ENCODE data around the gene MPRIP. TPM values are rescaled to one million over a fixed set of nuclear protein-coding genes. Genes with fewer than 3 reads are reported as not detected.
A peak's percentile ranks its signal among the peaks of the same experiment; 100 is the strongest.

MPRIP gene
- total RNA-seq, 1 experiment from 2014 or later: 132 TPM

DNA sequence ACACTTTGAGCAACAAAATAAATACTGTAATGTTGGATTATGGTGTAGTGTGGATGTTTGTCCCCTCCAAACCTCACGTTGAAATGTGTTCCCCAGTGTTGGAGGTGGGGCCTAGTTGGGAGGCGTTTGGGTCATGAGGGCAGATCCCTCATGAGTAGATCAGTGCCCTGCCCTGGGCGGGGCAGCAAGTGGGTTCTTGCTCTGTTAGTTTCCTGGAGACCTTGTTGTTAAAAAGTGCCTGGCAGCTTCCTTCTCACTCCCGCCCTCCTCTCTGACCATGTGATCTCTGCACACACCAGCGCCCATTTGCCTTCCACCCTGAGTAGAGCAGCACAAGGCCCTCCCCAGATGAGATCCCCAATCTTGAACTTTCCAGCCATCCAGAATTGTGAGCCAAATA, 67.7 kb downstream of the MPRIP start:
- no CpG with 5 or more reads among the region's 5 CpGs for WGBS (ENCODE audit: extremely low coverage, insufficient read length, low lambda C conversion rate)
- H3K79me1 ChIP-seq (ENCODE audit: insufficient read depth, low read depth, low read length, poor library complexity, severe bottlenecking): no peaks in the 10 kb centered on the region
- no peak overlapping the region for H2AK5ac ChIP-seq (ENCODE audit: insufficient read length, low read length)
- H2AFZ ChIP-seq (ENCODE audit: low read length): no peak overlapping the region
- Mint-ChIP-seq H3K9me3 (no peaks in the 10 kb centered on the region), H3K27ac (peak overlapping the region in 1 of 3 experiments; percentile 74; a peak in 1 of 7 replicates), H3K4me3 (no peak overlapping the region), H3K27me3 (ENCODE audit: low read depth) (no peaks in the 10 kb centered on the region), H3K4me1 (peaks cover 20% of the 10 kb centered on the region in 2 experiments), H3K36me3 (ENCODE audit: insufficient read depth in 1 of 3, low read depth in 3 of 3) (no peaks in the 10 kb centered on the region; a peak in 1 of 7 replicates)
- DNase-seq: no peak
- no peak overlapping the region for H3K18ac ChIP-seq (ENCODE audit: insufficient read length, low read depth, low read length)
- no peaks in the 10 kb centered on the region for H4K20me1 ChIP-seq (ENCODE audit: control insufficient read depth, insufficient read depth, insufficient read length)
- no peaks in the 10 kb centered on the region for H3K9me3 ChIP-seq (ENCODE audit: control insufficient read depth, low read depth, low read length)
- no peak overlapping the region for H3K4me2 ChIP-seq (ENCODE audit: insufficient read depth, insufficient read length, low read length)
- H3K14ac ChIP-seq (ENCODE audit: insufficient read depth, low read length): no peak overlapping the region
- TF ChIP-seq, protein P1, sequence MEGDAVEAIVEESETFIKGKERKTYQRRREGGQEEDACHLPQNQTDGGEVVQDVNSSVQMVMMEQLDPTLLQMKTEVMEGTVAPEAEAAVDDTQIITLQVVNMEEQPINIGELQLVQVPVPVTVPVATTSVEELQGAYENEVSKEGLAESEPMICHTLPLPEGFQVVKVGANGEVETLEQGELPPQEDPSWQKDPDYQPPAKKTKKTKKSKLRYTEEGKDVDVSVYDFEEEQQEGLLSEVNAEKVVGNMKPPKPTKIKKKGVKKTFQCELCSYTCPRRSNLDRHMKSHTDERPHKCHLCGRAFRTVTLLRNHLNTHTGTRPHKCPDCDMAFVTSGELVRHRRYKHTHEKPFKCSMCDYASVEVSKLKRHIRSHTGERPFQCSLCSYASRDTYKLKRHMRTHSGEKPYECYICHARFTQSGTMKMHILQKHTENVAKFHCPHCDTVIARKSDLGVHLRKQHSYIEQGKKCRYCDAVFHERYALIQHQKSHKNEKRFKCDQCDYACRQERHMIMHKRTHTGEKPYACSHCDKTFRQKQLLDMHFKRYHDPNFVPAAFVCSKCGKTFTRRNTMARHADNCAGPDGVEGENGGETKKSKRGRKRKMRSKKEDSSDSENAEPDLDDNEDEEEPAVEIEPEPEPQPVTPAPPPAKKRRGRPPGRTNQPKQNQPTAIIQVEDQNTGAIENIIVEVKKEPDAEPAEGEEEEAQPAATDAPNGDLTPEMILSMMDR (conservative IDR thresholded peaks at IDR 0.05): no peak
- H3K23me2 ChIP-seq (ENCODE audit: insufficient read length, low read depth, low read length, poor library complexity, severe bottlenecking): no peaks in the 10 kb centered on the region
- H3K23ac ChIP-seq (ENCODE audit: insufficient read length, low read depth, low read length): no peak overlapping the region
- H3K4me1 ChIP-seq (ENCODE audit: insufficient read depth, low read length): no peaks in the 10 kb centered on the region
- H3T11ph ChIP-seq (ENCODE audit: low read length): no peak overlapping the region
- H2BK15ac ChIP-seq (ENCODE audit: low read depth, low read length): no peak overlapping the region
- no peak overlapping the region for H4K8ac ChIP-seq (replicated peaks; ENCODE audit: insufficient read length, low read depth, low read length)
- no peak overlapping the region for H3K4ac ChIP-seq (ENCODE audit: low read depth, low read length)
- no peak overlapping the region for H4K5ac ChIP-seq (ENCODE audit: insufficient read length, low read depth, low read length)
- H2BK120ac ChIP-seq (ENCODE audit: low read depth, low read length, poor library complexity, severe bottlenecking): no peak overlapping the region
- H2BK20ac ChIP-seq (ENCODE audit: low read depth, low read length, poor library complexity, severe bottlenecking): no peak overlapping the region
- H3K9ac ChIP-seq (ENCODE audit: extremely low read depth, insufficient read length, low read length): no peak overlapping the region
- H3K27ac ChIP-seq (ENCODE audit: insufficient read length, low read depth, low read length): no peak overlapping the region
- H3K27me3 ChIP-seq (ENCODE audit: insufficient read depth, low read length): no peaks in the 10 kb centered on the region
- H2BK12ac ChIP-seq (ENCODE audit: insufficient read length, low read depth, low read length): no peak overlapping the region
- H2BK5ac ChIP-seq (ENCODE audit: insufficient read length, low read length): no peak overlapping the region
- H3K79me2 ChIP-seq (ENCODE audit: insufficient read depth, low read length): no peaks in the 10 kb centered on the region
- H4K91ac ChIP-seq (ENCODE audit: insufficient read length, low read depth, low read length): no peak overlapping the region
- H3K56ac ChIP-seq (ENCODE audit: insufficient read length, low read depth, low read length): no peak overlapping the region

Measured in H9 (cell line).